Measurements from ENCODE around the gene XRN1.

XRN1 gene

DNA sequence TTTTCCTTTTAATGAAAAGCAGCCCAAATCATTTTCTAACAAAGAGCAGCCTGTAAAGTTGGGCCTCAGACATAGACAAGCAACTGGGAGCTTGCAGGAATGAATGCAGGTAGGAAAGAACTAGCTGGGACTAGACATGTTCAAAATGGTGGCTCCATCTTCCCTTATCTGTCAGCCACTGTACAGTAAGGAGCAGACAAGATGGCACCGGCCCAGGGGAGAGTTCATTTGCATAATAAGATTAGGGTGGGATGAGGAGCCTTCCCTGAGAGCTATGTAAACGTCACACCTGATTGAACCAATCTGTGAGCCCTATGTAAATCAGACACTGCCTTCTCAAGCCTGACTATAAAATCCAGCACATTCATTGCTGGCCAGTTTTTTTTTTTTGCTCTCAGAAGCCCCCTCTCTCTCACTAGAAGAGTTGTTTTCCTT, 162.7 kb downstream of the XRN1 start:
- Histone ChIP-seq H3K9me3 (ENCODE audit: control insufficient read depth, insufficient read depth, low read length) (peaks cover 31% of the 10 kb centered on the region), H3K9ac (ENCODE audit: low read depth, low read length) (no peak overlapping the region), H3K27ac (ENCODE audit: low read depth, low read length) (no peak overlapping the region), H3K4me3 (ENCODE audit: low read depth, low read length) (no peak overlapping the region), H3K4me1 (ENCODE audit: control insufficient read depth, insufficient read depth, low read length) (no peaks in the 10 kb centered on the region), H3K36me3 (ENCODE audit: control insufficient read depth, insufficient read depth, low read length) (no peaks in the 10 kb centered on the region), H3K27me3 (ENCODE audit: control insufficient read depth, insufficient read depth, low read length) (no peaks in the 10 kb centered on the region)

DNA sequence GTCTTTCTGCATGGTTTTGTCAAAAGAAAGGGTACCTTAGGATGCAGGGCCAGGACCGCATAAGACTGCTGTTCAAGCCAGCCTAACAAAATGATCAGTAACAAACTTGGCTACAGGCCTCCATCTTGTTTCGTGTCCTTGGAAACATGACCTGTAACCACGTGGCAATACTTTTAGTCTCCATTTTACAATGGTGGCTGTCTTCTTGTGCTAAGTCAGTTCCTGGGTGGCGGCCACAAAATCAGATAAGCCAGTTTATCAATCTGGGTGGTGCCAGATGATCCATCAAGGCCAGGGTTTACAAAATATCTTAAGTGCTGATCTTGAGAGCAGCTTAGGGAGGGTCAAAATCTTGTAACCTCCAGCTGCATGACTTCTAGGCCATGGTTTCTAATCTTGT, 165.3 kb downstream of the XRN1 start:
- no peaks in the 10 kb centered on the region for H3K4me1 ChIP-seq (ENCODE audit: control insufficient read depth, insufficient read depth, low read length)
- H3K9ac ChIP-seq (ENCODE audit: low read depth, low read length) = no peak overlapping the region
- H3K36me3 ChIP-seq (ENCODE audit: control insufficient read depth, insufficient read depth, low read length) = no peaks in the 10 kb centered on the region
- H3K27ac ChIP-seq (ENCODE audit: low read depth, low read length) = no peak overlapping the region
- H3K4me3 ChIP-seq (ENCODE audit: low read depth, low read length) = no peak overlapping the region
- H3K27me3 ChIP-seq (ENCODE audit: control insufficient read depth, insufficient read depth, low read length) = no peaks in the 10 kb centered on the region; the same call in 1 of the 2 replicates
- peaks cover 16% of the 10 kb centered on the region for H3K9me3 ChIP-seq (ENCODE audit: control insufficient read depth, insufficient read depth, low read length)

DNA sequence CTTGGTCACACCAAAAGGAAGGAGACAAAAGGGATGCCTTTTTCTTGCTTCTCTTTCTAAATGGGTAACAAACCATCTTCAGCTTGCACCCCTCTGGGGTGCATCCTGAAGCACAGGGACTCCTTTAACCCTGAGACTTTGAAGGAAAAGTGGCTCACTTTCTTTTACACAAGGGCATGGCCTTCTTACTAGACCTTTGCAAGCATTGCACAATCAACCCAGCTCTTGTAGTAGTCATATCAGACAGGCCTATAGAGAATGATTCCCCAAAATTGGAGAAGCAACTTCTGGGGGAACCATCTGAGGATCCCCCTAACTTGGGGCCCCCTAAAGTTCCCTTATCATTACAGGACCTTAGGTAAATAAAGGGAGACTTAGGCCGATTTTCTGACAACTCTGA, 166.4 kb downstream of the XRN1 start:
- Histone ChIP-seq H3K9ac (ENCODE audit: low read depth, low read length) (no peak overlapping the region), H3K4me1 (ENCODE audit: control insufficient read depth, insufficient read depth, low read length) (no peaks in the 10 kb centered on the region), H3K27me3 (ENCODE audit: control insufficient read depth, insufficient read depth, low read length) (no peaks in the 10 kb centered on the region; the same call in 1 of the 2 replicates), H3K4me3 (ENCODE audit: low read depth, low read length) (no peak overlapping the region), H3K27ac (ENCODE audit: low read depth, low read length) (no peak overlapping the region), H3K36me3 (ENCODE audit: control insufficient read depth, insufficient read depth, low read length) (no peaks in the 10 kb centered on the region), H3K9me3 (ENCODE audit: control insufficient read depth, insufficient read depth, low read length) (peaks cover 9% of the 10 kb centered on the region)

DNA sequence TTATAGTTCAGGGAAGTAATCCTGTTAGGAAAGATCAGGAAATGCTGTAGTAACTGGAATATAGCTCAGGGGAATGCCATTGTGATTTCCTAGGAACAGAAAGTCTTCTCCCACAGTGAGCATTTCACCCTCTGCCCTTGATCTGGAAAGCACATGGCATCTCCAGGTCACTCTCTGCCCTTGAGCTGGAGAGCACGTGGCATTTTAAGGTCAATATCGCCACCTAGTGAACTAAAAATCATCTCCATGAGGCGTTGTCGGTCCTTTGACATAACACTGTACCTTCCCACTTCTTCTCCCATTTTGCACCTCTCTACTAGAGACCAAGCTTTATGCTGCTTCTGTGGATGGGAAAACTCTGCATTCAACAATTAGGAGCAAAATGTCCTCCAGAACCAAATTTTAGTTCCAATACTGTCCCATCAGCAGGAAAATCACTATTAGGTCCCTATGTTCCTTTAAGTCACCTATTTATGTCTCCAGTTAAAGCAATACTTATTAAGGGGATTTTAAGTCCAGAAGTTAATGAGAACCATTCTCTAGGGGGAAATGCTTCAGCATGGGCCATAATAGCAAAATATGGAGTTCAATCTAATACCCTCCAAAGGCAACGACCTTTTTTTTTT, 167.8 kb downstream of the XRN1 start:
- Histone ChIP-seq H3K27ac (ENCODE audit: low read depth, low read length) (no peak overlapping the region), H3K9ac (ENCODE audit: low read depth, low read length) (no peak overlapping the region), H3K36me3 (ENCODE audit: control insufficient read depth, insufficient read depth, low read length) (no peaks in the 10 kb centered on the region)

DNA sequence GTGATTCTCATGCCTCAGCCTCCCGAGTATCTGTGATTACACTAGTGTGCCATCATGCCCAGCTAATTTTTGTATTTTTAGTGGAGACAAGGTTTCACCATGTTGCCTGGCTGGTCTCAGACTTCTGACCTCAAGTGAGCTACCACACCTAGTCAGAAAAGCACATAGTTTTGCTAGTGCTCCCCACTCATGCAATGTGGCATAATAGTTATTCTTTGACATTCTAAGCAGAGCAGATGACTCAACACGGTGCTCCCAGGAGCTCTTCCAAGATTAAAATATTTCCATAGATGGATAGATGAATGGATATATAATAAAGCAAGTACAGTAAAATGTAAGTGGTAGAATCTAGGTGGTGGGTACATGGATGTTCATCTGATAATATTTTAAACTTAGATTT, 169.4 kb downstream of the XRN1 start:
- H3K27ac ChIP-seq (ENCODE audit: low read depth, low read length) = no peak overlapping the region
- H3K36me3 ChIP-seq (ENCODE audit: control insufficient read depth, insufficient read depth, low read length) = no peaks in the 10 kb centered on the region
- H3K4me1 ChIP-seq (ENCODE audit: control insufficient read depth, insufficient read depth, low read length) = no peaks in the 10 kb centered on the region
- peaks cover 7% of the 10 kb centered on the region for H3K9me3 ChIP-seq (ENCODE audit: control insufficient read depth, insufficient read depth, low read length)
- no peak overlapping the region for H3K9ac ChIP-seq (ENCODE audit: low read depth, low read length)
- H3K27me3 ChIP-seq (ENCODE audit: control insufficient read depth, insufficient read depth, low read length) = no peaks in the 10 kb centered on the region; the same call in 1 of the 2 replicates
- no peak overlapping the region for H3K4me3 ChIP-seq (ENCODE audit: low read depth, low read length)

More for the DNA sequence above, 167.8 kb downstream of the XRN1 start:
- Histone ChIP-seq H3K4me3 (ENCODE audit: low read depth, low read length) (no peak overlapping the region), H3K4me1 (ENCODE audit: control insufficient read depth, insufficient read depth, low read length) (no peaks in the 10 kb centered on the region), H3K9me3 (ENCODE audit: control insufficient read depth, insufficient read depth, low read length) (peaks cover 9% of the 10 kb centered on the region), H3K27me3 (ENCODE audit: control insufficient read depth, insufficient read depth, low read length) (no peaks in the 10 kb centered on the region; the same call in 1 of the 2 replicates)

DNA sequence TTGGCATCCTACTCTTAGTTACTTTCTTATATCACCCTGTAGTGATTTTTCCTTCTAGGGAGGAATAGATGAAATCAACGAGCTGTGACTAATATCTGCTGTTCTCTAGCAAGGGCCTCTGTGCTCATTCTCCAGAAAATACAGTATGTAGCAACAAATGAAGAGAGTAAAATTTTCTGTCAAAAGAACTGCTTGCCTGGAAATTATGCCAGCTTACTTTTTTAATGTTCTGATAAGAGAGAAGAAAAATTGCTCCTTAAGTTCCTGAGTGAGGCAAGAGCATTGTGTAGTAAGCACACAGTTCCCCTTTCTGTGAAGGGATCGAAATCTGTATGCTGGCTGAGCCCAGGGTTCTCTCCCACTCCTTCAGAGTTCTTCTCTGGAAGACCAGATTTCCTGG, 171.1 kb downstream of the XRN1 start:
- Histone ChIP-seq H3K9ac (ENCODE audit: low read depth, low read length) (no peak overlapping the region), H3K4me3 (ENCODE audit: low read depth, low read length) (no peak overlapping the region), H3K4me1 (ENCODE audit: control insufficient read depth, insufficient read depth, low read length) (no peaks in the 10 kb centered on the region), H3K9me3 (ENCODE audit: control insufficient read depth, insufficient read depth, low read length) (peaks cover 7% of the 10 kb centered on the region), H3K27me3 (ENCODE audit: control insufficient read depth, insufficient read depth, low read length) (no peaks in the 10 kb centered on the region; the same call in 1 of the 2 replicates), H3K27ac (ENCODE audit: low read depth, low read length) (no peak overlapping the region), H3K36me3 (ENCODE audit: control insufficient read depth, insufficient read depth, low read length) (no peaks in the 10 kb centered on the region)

DNA sequence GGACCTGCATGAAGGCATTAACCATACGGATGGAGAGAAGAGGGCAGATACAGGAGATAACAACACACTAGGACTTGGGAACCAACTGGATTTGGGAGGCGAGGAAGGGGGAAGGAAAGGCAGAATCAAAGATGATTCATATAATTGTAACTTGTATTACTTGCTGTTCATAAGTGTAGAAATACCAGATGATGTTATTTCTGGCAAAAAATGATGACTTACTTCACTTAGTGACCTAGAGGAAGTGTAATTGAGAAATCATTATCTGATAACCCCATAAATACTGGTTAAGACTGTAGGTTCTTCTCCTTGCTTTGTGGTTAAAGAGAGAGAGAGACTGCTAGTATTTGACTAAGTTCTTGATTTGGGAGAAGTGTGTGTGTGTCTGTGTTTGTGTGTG, 172.0 kb downstream of the XRN1 start:
- Histone ChIP-seq H3K4me3 (ENCODE audit: low read depth, low read length) (no peak overlapping the region), H3K9ac (ENCODE audit: low read depth, low read length) (no peak overlapping the region), H3K27me3 (ENCODE audit: control insufficient read depth, insufficient read depth, low read length) (no peaks in the 10 kb centered on the region; the same call in 1 of the 2 replicates), H3K36me3 (ENCODE audit: control insufficient read depth, insufficient read depth, low read length) (no peaks in the 10 kb centered on the region), H3K9me3 (ENCODE audit: control insufficient read depth, insufficient read depth, low read length) (peaks cover 7% of the 10 kb centered on the region), H3K4me1 (ENCODE audit: control insufficient read depth, insufficient read depth, low read length) (no peaks in the 10 kb centered on the region), H3K27ac (ENCODE audit: low read depth, low read length) (no peak overlapping the region)

DNA sequence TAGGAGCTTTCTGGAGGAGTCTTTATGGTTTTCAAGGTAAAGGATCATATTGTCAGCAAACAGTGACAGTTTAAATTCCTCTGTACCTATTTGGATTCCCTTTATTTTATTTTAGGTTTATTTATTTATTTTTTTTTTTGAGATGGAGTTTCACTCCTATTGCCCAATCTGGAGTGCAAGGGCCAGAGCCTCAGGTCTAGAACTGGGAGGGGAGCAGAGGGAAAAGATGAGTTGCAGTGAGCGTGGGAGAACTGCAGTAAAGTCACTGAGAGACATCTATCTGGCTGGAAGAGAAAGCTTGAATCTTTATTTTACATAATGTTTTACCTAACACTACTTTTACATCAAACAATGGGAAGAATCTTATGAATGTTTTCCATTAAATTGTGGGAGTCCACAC, 172.9 kb downstream of the XRN1 start:
- Histone ChIP-seq H3K4me3 (ENCODE audit: low read depth, low read length) (no peak overlapping the region), H3K9ac (ENCODE audit: low read depth, low read length) (no peak overlapping the region), H3K27ac (ENCODE audit: low read depth, low read length) (no peak overlapping the region), H3K9me3 (ENCODE audit: control insufficient read depth, insufficient read depth, low read length) (peaks cover 7% of the 10 kb centered on the region), H3K4me1 (ENCODE audit: control insufficient read depth, insufficient read depth, low read length) (no peaks in the 10 kb centered on the region), H3K27me3 (ENCODE audit: control insufficient read depth, insufficient read depth, low read length) (no peaks in the 10 kb centered on the region; the same call in 1 of the 2 replicates), H3K36me3 (ENCODE audit: control insufficient read depth, insufficient read depth, low read length) (no peaks in the 10 kb centered on the region)

DNA sequence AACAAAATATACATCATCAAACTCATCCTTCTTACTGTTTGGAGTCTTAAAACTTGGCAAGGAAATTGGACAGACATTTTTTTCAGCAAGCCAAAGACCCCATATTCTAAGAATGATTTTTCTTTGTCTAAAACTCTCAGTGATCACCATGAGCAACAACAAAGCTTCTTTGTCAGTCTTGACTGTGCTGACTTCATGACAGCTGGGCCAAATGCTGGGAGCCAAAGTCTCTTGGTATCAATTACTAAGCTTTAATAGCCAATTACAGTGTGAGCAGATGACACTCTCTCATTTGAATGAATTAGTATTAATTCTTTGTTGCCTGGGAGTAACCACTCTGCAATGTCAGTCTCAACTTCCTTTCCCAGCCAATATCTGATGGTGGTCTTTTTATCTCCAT, 174.3 kb downstream of the XRN1 start:
- no peak overlapping the region for H3K27ac ChIP-seq (ENCODE audit: low read depth, low read length)
- H3K4me3 ChIP-seq (ENCODE audit: low read depth, low read length) = no peak overlapping the region
- H3K9me3 ChIP-seq (ENCODE audit: control insufficient read depth, insufficient read depth, low read length) = no peaks in the 10 kb centered on the region
- H3K4me1 ChIP-seq (ENCODE audit: control insufficient read depth, insufficient read depth, low read length) = no peaks in the 10 kb centered on the region
- H3K27me3 ChIP-seq (ENCODE audit: control insufficient read depth, insufficient read depth, low read length) = no peaks in the 10 kb centered on the region
- no peak overlapping the region for H3K9ac ChIP-seq (ENCODE audit: low read depth, low read length)
- no peaks in the 10 kb centered on the region for H3K36me3 ChIP-seq (ENCODE audit: control insufficient read depth, insufficient read depth, low read length)

DNA sequence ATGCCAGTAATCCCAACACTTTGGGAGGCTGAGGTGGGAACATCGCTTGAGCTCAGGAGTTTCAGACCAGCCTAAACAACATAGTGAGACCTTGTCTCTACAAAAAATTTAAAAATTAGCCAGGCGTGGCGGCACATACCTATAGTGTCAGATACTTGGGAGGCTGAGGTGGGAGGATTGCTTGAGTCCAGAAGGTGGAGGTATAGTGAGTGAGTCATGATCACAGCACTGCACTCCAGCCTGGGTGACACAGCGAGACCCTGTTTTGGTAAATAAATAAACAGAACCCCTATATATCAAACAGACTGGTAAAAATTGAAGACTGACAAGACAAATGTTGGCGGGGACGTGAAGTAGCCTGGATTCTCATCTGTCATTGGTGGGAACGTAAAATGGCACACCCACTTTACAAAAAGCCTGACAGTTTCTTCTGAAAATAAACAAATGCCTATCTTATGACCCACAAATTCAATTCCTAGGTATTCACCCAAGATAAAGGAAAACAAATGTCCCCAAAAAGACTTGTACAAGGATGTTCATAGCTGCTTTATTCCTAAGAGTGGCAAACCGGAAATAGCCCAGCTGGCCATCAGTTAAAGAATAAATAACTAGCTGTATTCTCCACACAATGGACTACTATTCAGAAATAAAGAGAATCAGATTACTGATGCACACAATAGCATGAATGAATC, 175.5 kb downstream of the XRN1 start:
- Histone ChIP-seq H3K27me3 (ENCODE audit: control insufficient read depth, insufficient read depth, low read length) (no peaks in the 10 kb centered on the region), H3K27ac (ENCODE audit: low read depth, low read length) (no peak overlapping the region), H3K9me3 (ENCODE audit: control insufficient read depth, insufficient read depth, low read length) (no peaks in the 10 kb centered on the region), H3K4me1 (ENCODE audit: control insufficient read depth, insufficient read depth, low read length) (no peaks in the 10 kb centered on the region), H3K4me3 (ENCODE audit: low read depth, low read length) (no peak overlapping the region), H3K9ac (ENCODE audit: low read depth, low read length) (no peak overlapping the region), H3K36me3 (ENCODE audit: control insufficient read depth, insufficient read depth, low read length) (no peaks in the 10 kb centered on the region)

DNA sequence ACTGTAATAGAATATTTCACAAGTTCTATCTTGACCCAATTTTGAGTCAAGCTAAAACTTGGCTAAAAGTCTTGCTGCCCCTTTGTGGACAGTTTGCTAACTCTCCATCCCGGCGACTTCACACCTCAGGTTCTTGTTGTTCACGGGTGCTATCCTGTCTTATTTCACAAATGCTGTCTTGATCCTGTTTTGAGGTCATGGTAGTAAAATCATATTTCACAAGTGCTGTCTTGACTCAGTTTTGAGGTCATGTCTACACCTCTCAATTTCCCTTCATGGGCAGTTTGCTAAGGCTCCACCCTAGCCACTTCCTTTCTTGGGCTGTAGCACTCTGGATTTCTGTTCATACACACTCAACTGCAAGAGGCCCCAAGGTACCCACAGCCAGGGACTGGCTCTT, 177.4 kb downstream of the XRN1 start:
- Histone ChIP-seq H3K9me3 (ENCODE audit: control insufficient read depth, insufficient read depth, low read length) (no peaks in the 10 kb centered on the region), H3K36me3 (ENCODE audit: control insufficient read depth, insufficient read depth, low read length) (no peaks in the 10 kb centered on the region), H3K4me1 (ENCODE audit: control insufficient read depth, insufficient read depth, low read length) (no peaks in the 10 kb centered on the region), H3K27ac (ENCODE audit: low read depth, low read length) (no peak overlapping the region), H3K27me3 (ENCODE audit: control insufficient read depth, insufficient read depth, low read length) (no peaks in the 10 kb centered on the region), H3K9ac (ENCODE audit: low read depth, low read length) (no peak overlapping the region), H3K4me3 (ENCODE audit: low read depth, low read length) (no peak overlapping the region)

All from HUES48 (cell line).